ENCODE results near the gene SOX21. TPM values are rescaled to one million over a fixed set of nuclear protein-coding genes. Genes with fewer than 3 reads are reported as not detected.

The SOX21 gene
- total and polyA plus RNA-seq, 2 of the 8 experiments (the other 6 are each of a cell fraction or from before 2014, with no cell fraction given) = 3.9 TPM

- 4% methylated on average over 16 of the region's 16 CpGs; no CpG with 5 or more reads in 1 of the 2 experiments for WGBS, 2 experiments (ENCODE audit: extremely low coverage in 1 of 2, insufficient coverage in 1 of 2, insufficient read length in 1 of 2, insufficient replicate concordance in 2 of 2, low coverage in 1 of 2, low lambda C conversion rate in 2 of 2, missing lambda C conversion rate in 1 of 2)
- H3K9ac ChIP-seq (replicated peaks in 1 of 4; ENCODE audit: extremely low read depth in 1 of 4, low read depth in 3 of 4, low read length in 3 of 4) = no peak overlapping the region
- no peak overlapping the region for H4K5ac ChIP-seq (ENCODE audit: insufficient read length, low read depth, low read length)
- H2BK15ac ChIP-seq (ENCODE audit: low read length) = no peak overlapping the region
- H3K4me3 ChIP-seq (ENCODE audit: extremely low read depth in 1 of 4, insufficient read depth in 2 of 4, low read depth in 3 of 4, low read length in 4 of 4) = peak overlapping the region; percentile 68 to 86 (median 76); a peak in 5 of 8 replicates
- no peaks in the 10 kb centered on the region for H3K79me1 ChIP-seq (ENCODE audit: low read depth, low read length)
- H2BK12ac ChIP-seq (ENCODE audit: low read depth, low read length) = no peak overlapping the region
- H3K4me1 ChIP-seq (replicated peaks in 1 of 4; ENCODE audit: control insufficient read depth in 3 of 4, insufficient read depth in 4 of 4, low read length in 3 of 4) = peaks cover 0 to 33% (median 18%) of the 10 kb centered on the region in 4 experiments; a peak in 6 of 7 replicates
- no peaks in the 10 kb centered on the region for H4K20me1 ChIP-seq (replicated peaks in 1 of 2; ENCODE audit: control insufficient read depth in 1 of 2, insufficient read depth in 2 of 2, low read length in 2 of 2)
- ChIA-PET CTCF (ENCODE audit: partially characterized antibody) (interaction anchor here (0.7 to 1.2 kb wide), 2 partner anchors 9 to 294 kb away, joined by 3 read pairs; no protein-coding TSS in a partner anchor), POLR2A (ENCODE audit: partially characterized antibody) (interaction anchor here (0.8 to 1.4 kb wide), 4 partner anchors 9 to 296 kb away, joined by 3 to 5 read pairs (median 4); no protein-coding TSS in a partner anchor)
- no peak overlapping the region for H3K56ac ChIP-seq (replicated peaks; ENCODE audit: insufficient read length, low read depth, low read length)
- H2AFZ ChIP-seq (ENCODE audit: low read length) = no peak overlapping the region
- H4K8ac ChIP-seq (ENCODE audit: extremely low read depth, insufficient read depth, low read length) = no peak overlapping the region
- H3K18ac ChIP-seq (ENCODE audit: extremely low read depth, low read length) = peak overlapping the region; percentile 85; the same call in 1 of the 2 replicates
- 0 out of 2 replicates have a peak overlapping the region, but pooled peaks have one; percentile 3 for H2BK20ac ChIP-seq (ENCODE audit: low read length)
- H3K14ac ChIP-seq (ENCODE audit: insufficient read length) = no peak overlapping the region
- no peak overlapping the region for H3K4ac ChIP-seq (replicated peaks; ENCODE audit: insufficient read length, low read depth, low read length)
- peaks cover 0 to 5% of the 10 kb centered on the region in 2 experiments; a peak in 2 of 4 replicates for H3K79me2 ChIP-seq (ENCODE audit: control insufficient read depth in 1 of 2, insufficient read depth in 2 of 2, low read length in 2 of 2)
- FAIRE-seq (no peak), DNase-seq (ENCODE audit: low read depth in 1 of 2, low spot score in 2 of 2) (no peak)
- H3K36me3 ChIP-seq (ENCODE audit: control insufficient read depth in 2 of 4, insufficient read depth in 4 of 4, low read length in 3 of 4) = peaks cover 0 to 19% (median 0%) of the 10 kb centered on the region in 4 experiments; a peak in 1 of 8 replicates
- no peaks in the 10 kb centered on the region for H3K9me3 ChIP-seq (ENCODE audit: insufficient read depth in 2 of 2, low read depth in 1 of 2, low read length in 1 of 2)
- peaks cover 31% of the 10 kb centered on the region for H3K23me2 ChIP-seq (ENCODE audit: low read depth, low read length)
- no peak overlapping the region for H4K91ac ChIP-seq (replicated peaks; ENCODE audit: insufficient read length, low read length)
- no peak overlapping the region for H3K23ac ChIP-seq (ENCODE audit: insufficient read length)
- no peak overlapping the region for H3K27ac ChIP-seq (ENCODE audit: low read depth, low read length)
- peak overlapping the region; percentile 94 to 99 for H3K4me2 ChIP-seq (ENCODE audit: insufficient read depth in 1 of 2, low read depth in 2 of 2, low read length in 2 of 2)
- TF ChIP-seq JUND (IDR thresholded peaks at IDR 0.05; ENCODE audit: low read length) (no peak), HDAC2 (IDR thresholded peaks at IDR 0.05; ENCODE audit: borderline replicate concordance in 1 of 2, low read depth in 2 of 2, low read length in 2 of 2) (0 out of 4 replicates have a peak, but pooled peaks of 1 of the 2 experiments have one; percentile 4), SRF (IDR thresholded peaks at IDR 0.05; ENCODE audit: low read depth, low read length) (no peak), CBX5 (IDR thresholded peaks at IDR 0.05; ENCODE audit: low read depth, low read length) (no peak), POU5F1 (IDR thresholded peaks at IDR 0.05; ENCODE audit: low read depth, low read length) (peak; percentile 66; the same call in 1 of the 2 replicates), HDAC6 (IDR thresholded peaks at IDR 0.05; ENCODE audit: low read depth, low read length) (no peak)
- H2BK120ac ChIP-seq (replicated peaks; ENCODE audit: low read depth, low read length) = no peak overlapping the region
- H2BK5ac ChIP-seq (ENCODE audit: low read depth, low read length) = 0 out of 2 replicates have a peak overlapping the region, but pooled peaks have one; percentile 49
- no peak overlapping the region for H2AK5ac ChIP-seq (ENCODE audit: low read depth, low read length)
- H3K27me3 ChIP-seq (replicated peaks in 1 of 4; ENCODE audit: control insufficient read depth in 3 of 4, extremely low read depth in 1 of 4, insufficient read depth in 3 of 4, low read length in 3 of 4) = peaks cover 32 to 58% (median 46%) of the 10 kb centered on the region in 4 experiments
Measured at GRCh38 chr13:94706101-94706842, 6.1 kb downstream of the SOX21 start.
